ENCODE measurements around the gene FOXK2.

The FOXK2 gene

GRCh38 chr17:82518826-82519810 lies at the start of gene FOXK2:
Gene FOXK2 (plus strand): TSS chr17:82519732. CDS start chr17:82519889, 157 bp downstream.
- Histone ChIP-seq H3K36me3 (ENCODE audit: control insufficient read depth, insufficient read depth, low read length) (no peaks in the 10 kb centered on the region), H3K4me3 (replicated peaks; ENCODE audit: low read depth, low read length) (peak within 1 kb of the TSS; percentile 81), H3K27me3 (replicated peaks; ENCODE audit: control insufficient read depth, insufficient read depth, low read length) (no peaks in the 10 kb centered on the region)
- peak; percentile 98 for DNase-seq (ENCODE audit: extremely low read depth, insufficient read length)
- no peak for TF ChIP-seq CTCF (IDR thresholded peaks at IDR 0.05; ENCODE audit: insufficient read depth, low read length, poor library complexity, severe bottlenecking)

DNA sequence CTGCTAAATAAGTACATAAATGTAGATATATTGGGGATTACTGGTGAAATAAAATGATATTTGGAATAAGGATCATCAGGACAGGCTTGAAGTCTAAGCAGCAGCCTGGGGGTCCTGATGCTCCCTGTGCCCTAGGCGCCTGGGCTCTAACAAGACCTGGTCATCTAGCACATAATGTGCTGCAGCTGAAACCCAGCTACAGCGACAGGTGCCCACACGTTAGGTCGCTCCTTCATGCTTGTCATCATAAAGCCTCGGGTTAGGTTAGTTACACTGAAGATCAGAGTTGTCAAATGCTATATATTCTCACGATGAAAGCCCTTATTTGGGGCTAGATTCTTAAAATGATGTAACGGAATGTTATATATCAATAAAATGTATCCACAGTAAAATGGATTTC lies 49.5 kb upstream of the FOXK2 start:
- Histone ChIP-seq H3K36me3 (ENCODE audit: control insufficient read depth, insufficient read depth, low read length) (peaks cover 15% of the 10 kb centered on the region), H3K27me3 (replicated peaks; ENCODE audit: control insufficient read depth, insufficient read depth, low read length) (no peaks in the 10 kb centered on the region), H3K4me3 (replicated peaks; ENCODE audit: low read depth, low read length) (no peak overlapping the region)
- DNase-seq (ENCODE audit: extremely low read depth, insufficient read length) = no peak
- TF ChIP-seq CTCF (IDR thresholded peaks at IDR 0.05; ENCODE audit: insufficient read depth, low read length, poor library complexity, severe bottlenecking) = no peak

- no peaks in the 10 kb centered on the region for H3K27me3 ChIP-seq (replicated peaks; ENCODE audit: control insufficient read depth, insufficient read depth, low read length)
- DNase-seq (ENCODE audit: extremely low read depth, insufficient read length) = no peak
- H3K4me3 ChIP-seq (replicated peaks; ENCODE audit: low read depth, low read length) = no peak overlapping the region
- H3K36me3 ChIP-seq (ENCODE audit: control insufficient read depth, insufficient read depth, low read length) = peaks cover 21% of the 10 kb centered on the region
- TF ChIP-seq CTCF (IDR thresholded peaks at IDR 0.05; ENCODE audit: insufficient read depth, low read length, poor library complexity, severe bottlenecking) = no peak
Measured at GRCh38 chr17:82474223-82475010, 45.1 kb upstream of the FOXK2 start.

GRCh38 chr17:82475458-82475857 lies 44.1 kb upstream of the FOXK2 start:
- Histone ChIP-seq H3K36me3 (ENCODE audit: control insufficient read depth, insufficient read depth, low read length) (peaks cover 27% of the 10 kb centered on the region), H3K27me3 (replicated peaks; ENCODE audit: control insufficient read depth, insufficient read depth, low read length) (no peaks in the 10 kb centered on the region), H3K4me3 (replicated peaks; ENCODE audit: low read depth, low read length) (no peak overlapping the region)
- TF ChIP-seq CTCF (IDR thresholded peaks at IDR 0.05; ENCODE audit: insufficient read depth, low read length, poor library complexity, severe bottlenecking) = no peak
- no peak for DNase-seq (ENCODE audit: extremely low read depth, insufficient read length)

DNA sequence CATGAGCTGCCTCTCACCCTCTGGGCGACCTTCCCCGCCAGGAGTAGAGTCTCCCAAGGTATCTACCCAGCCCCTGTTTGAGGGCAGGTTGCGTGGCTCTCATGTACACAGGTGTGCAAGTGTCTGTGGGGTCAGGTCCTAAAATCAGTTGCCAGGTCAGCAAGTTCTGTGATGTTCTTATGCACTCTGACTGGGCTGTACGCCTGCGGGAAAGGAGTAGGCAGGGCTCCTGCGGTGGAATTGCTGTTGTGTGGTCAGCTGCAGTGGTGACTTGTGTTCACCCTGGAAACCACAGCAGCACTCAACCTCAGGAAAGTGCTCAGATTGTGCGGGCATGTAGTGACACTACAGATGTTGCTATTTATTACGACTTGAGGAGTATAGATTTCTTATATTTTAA lies 41.6 kb upstream of the FOXK2 start:
- no peaks in the 10 kb centered on the region for H3K27me3 ChIP-seq (replicated peaks; ENCODE audit: control insufficient read depth, insufficient read depth, low read length)
- H3K4me3 ChIP-seq (replicated peaks; ENCODE audit: low read depth, low read length) = no peak overlapping the region
- no peak for DNase-seq (ENCODE audit: extremely low read depth, insufficient read length)
- peaks cover 33% of the 10 kb centered on the region for H3K36me3 ChIP-seq (ENCODE audit: control insufficient read depth, insufficient read depth, low read length)
- no peak for TF ChIP-seq CTCF (IDR thresholded peaks at IDR 0.05; ENCODE audit: insufficient read depth, low read length, poor library complexity, severe bottlenecking)

Measured in GM06990 (cell line).